Anterior cingulate cortex (tissue), 58 donors: ENCODE measurements around the gene RHOD.

Experiments
- DNase-seq, 58 donors: peaks; one replicate each; lab custom pipeline; 2025; lab: John Stamatoyannopoulos, UW

The RHOD gene

DNA sequence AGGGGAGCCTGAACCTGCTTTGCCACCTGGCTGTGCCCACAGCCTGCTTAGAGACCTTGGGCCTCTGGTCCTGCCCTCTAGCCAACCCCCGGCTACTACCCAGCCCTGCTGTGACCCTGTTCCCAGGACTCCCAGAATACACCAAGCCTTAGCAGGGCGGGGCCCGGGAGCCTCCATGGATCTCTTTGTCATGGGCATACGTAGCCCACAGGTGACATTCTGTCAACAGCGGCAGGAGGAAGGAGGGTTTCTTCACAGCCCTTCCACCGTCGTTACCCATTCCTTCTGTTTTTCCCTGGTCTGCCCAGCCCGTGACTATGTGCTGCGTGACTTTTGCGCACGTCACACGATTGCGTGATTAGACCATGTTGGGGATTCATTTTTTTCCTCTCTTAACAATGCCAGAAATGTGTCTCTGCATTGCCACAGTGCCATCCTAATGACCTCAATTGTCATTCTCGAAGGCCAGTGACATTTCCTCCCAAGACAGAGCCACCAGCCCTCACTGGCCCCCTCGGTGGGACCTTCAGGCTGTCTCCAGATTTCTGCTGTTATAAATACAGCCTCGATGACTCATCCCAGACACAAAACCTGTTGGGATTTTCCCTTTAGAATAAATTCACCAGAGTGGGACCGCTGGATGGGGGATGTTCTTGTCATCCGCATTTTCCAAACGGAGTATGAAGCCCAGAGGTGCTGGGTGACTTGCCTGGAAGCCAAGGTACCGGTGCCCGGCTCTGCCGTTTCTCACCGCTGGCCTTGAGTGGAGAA is 24.7 kb upstream of the RHOD start:
- peak in 4 of 58 donors; percentile 9 to 36 (median 22) for DNase-seq

DNA sequence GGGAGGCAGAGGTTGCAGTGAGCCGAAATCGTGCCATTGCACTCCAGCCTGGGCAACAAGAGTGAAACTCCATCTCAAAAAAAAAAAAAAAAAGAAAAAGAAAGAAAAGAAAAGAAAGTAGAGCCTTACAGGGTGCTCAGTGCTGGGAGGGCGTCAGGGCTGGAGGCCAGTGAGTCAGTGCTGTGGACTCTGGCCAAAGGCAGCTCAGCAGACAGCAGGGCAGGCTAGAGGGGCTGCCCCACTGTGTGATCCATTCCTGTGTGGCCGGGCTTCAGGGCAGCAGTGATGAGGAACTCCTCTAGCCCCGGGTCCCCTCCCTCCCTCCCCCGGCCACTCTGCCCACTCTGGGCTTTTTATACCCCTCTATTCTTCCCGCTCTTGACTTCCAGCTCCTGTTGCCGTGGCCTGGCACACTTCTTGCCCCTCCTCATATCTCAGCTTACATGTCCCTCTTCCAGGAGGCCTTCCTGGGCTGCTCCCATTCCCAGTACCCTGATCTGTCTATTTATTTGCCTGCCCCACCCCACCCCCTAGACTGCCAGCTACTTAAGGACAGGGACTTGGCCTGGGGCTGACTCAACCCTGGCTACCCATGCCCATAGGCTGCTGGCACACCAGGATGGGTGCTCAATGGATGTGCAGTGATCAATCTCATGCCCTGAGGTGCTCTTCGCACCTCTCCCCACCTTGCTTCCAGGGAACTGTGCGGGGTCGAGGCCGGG is 23.7 kb upstream of the RHOD start:
- DNase-seq = peak in 19 of 58 donors; percentile 11 to 54 (median 37)

DNA sequence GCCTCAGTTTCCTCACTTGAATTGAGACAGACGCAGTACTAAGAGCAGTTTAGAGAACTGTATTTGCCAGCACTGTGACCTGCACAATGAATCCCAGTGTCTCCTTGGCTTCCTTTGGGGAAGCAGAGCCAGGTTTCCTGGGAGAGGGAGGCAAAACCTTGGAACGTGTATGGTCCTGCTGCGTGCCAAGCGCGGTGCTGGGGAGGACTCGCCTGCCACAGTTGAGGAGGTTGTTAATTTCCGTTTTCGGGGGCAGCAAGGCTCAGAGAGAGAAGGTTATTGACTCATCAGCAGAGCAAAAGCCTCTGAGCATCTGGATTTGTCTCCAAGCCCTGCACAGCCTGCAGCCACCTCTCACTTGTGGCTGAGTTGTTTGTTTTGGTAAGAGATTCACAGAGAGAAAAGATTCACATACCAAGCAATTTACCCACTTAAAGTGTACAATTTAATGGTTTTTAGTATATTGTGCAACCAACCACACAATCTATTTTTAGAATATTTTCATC is 22.9 kb upstream of the RHOD start:
- peak in 51 of 58 donors; percentile 17 to 83 (median 51) for DNase-seq

DNA sequence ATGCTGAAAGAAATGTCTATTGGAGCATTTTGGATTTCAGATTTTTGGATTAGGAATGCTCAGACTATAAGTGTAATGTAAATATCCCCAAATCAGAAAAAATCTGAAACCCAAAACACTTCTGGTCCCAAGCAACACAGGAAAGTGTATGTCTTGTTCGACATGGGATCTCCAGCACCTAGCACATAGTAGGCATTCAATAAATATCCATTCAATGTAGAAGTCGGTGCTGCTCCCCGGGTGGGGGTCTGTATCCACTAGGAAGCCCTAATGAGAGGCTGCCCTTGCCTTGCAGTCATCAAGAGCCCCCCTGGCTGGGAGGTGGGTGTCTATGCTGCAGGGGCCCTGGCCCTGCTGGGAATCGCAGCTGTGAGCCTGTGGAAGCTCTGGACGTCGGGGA is 22.3 kb upstream of the RHOD start:
- no peak for DNase-seq

DNA sequence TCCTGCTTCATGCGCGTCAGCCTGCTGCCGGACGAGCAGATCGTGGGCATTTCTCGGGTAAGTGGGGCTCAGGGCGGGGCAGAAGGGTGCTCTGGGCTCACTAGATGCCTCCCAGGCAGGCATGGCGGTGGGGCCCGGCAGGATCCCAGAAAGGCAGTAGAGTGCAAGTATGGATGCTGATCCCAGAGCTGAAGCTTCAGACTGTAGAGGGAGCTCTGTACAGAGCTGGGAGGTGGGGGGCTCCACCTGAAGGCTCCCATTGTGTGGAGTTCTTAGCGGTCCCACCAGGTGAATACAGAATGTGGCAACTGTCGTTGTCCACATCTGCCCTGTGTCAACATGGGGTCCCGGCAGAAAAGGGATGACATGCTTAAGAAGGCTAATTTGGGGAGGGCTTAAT is 16.5 kb upstream of the RHOD start:
- no peak for DNase-seq

DNA sequence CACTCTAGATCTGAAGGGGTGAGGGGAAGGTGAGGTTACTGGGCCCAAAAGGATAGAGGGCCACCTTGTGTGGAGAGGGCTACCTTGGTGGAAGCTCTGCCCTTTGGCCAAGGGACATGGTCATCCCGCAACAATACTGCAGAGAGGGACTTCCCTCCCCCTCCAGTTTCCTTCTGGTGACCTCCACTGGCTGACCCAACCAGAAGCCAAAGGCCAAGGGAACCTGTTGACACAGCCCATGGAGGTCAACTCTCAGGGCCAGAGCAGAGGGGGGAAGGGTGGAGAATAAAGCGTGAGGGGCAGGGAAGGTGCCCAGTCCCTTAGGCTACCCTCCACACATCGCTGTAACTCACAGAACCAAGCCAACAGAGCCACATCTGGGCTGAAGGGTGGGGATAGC is 15.0 kb upstream of the RHOD start:
- DNase-seq = no peak

DNA sequence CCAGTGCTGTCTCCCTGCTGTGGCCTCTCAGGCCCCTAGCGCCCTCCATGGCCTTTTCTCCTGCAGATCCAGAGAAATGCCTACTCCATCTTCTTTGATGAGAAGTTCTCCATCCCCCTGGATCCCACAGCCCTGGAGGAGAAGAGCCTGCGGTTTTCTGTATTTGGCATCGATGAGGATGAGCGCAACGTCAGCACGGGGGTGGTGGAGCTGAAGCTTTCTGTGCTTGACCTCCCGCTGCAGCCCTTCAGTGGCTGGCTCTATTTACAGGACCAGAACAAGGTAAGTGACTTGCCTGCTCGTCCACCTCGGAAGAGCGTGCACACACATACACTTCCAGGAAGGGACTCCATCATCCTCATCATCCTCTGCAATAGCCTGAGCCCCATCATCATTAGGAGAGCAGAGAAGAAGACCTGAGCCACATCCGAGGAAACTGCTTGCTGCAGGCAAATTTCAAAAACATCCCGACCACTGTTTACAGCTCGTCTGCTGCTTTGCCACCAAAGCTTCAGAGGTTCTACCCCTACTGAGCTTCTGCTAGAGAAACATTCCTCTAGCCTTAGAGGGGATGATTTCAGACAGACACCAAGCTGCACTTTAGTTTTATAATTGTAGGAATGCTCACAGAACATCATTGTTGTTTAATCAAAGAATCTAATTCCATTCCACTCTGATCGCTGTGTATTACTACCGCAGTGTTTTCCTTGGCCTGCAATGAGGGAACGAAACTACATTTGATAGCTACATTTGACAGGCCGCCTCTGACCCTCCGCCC is 12.9 kb upstream of the RHOD start:
- no peak for DNase-seq

DNA sequence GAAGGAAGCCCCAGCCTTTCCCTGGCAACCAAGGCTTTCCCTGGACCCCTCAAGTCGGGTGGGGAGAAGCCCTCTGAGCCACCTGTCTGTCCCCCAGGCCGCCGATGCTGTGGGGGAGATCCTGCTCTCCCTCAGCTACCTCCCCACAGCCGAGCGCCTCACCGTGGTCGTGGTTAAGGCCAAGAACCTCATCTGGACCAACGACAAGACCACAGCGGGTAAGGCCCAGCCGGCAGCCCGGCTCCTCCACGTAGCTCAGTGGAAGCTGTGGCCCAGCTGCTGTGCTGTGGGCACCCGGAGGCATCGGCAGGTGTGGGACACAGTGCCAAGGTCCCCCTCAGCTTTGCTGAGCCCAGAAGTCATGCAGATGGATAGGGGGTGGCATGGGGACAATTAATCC is 12.2 kb upstream of the RHOD start:
- DNase-seq = no peak

DNA sequence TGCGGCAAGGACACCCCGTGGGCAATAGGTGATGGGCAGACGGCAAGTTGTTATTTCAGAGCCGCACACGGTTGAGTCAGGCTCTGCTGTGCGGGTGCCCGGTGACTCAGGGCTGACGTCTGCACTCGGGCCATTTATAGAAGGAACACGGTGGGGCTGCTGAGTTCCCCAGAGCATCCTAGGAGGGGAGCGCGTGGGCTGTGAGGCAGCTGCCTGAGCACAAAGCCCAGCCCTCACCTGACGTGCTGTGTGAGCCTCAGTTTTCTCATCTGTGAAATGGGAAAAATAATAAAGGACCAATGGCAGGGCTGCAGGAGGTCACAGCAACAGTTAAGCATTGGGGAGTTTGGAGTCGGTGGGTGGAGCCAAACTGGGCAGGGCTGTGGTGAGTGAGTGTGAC is 11.3 kb upstream of the RHOD start:
- peak in 30 of 58 donors; percentile 5 to 75 (median 41) for DNase-seq

DNA sequence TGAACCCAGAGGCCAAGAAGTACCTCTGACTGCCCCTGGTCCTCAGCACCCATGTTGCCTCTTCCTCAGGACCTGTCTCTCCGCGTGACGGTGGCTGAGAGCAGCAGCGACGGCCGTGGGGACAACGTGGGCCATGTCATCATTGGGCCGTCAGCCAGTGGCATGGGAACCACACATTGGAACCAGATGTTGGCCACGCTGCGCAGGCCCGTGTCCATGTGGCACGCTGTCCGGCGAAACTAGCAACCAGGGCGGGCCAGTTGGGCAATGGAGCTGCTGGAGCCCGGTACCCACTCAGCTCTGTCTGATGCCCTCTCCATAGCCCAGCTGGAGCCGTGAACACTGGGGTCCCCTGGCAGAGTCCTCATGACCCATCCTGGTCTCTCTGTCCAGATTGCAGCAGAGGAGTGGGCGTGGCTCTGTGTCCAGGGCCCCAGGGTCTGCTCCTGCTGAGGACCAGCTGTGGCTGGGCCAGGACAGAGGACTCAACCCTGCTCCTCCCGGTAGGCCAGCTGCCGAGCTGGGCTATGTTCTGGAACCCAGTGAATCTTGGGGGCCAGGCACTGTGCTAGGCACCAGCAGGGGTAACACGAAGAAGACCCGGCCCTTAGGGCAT is 8.0 kb upstream of the RHOD start:
- DNase-seq = no peak

DNA sequence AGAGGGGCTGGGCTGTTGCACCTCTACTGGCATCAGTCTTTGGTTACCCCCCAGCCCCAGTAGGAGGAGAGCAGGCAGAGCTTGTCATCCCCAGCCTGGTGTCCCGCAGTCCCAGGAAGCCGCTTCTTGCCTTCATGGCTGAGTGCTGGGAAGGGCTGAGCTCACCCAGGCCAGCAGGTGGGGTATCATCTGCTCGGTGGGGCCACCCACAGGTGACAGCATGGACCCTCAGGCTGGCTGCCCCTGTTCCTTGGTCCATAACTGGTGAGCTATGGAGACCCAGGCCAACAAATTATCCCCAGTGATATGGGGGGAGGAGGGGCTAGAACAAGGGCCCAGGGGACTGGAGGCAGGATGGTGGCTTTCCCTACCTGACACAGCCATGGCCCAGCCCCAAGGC is 6.5 kb upstream of the RHOD start:
- DNase-seq = no peak

DNA sequence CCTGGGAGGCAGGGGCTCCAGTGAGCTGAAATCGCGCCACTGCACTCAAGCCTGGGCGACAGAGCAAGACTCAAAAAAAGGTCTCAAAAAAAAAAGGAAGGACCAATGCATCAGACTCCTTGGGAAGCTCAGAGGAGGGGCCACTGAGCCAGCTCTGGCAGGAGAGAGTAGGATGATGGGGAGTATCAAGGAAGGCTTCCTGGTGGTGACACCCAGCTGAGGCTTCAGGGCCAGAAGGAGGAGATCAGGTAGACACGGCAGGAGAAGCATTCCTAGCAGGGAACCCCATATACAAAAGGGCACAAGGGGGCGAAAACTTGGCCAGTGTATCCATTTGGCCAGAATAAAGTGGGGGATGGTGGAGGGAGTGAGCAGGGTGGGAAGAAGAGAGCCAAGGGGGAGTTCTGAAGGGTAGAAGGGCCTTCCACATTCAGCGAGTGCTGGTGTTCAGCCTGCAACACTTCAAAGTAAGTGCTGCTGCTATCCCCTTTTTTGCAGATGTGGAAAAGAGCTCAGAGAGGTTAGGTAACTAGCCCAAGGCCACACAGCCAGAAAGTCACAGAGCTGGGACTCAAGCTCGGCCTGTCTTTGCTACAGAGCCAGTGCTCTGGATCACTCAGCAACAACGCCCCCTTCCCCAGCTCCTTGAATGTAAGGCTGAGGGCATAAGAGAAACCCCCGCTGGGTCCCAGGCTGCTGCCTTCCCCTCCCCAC is 5.3 kb upstream of the RHOD start:
- no peak for DNase-seq

DNA sequence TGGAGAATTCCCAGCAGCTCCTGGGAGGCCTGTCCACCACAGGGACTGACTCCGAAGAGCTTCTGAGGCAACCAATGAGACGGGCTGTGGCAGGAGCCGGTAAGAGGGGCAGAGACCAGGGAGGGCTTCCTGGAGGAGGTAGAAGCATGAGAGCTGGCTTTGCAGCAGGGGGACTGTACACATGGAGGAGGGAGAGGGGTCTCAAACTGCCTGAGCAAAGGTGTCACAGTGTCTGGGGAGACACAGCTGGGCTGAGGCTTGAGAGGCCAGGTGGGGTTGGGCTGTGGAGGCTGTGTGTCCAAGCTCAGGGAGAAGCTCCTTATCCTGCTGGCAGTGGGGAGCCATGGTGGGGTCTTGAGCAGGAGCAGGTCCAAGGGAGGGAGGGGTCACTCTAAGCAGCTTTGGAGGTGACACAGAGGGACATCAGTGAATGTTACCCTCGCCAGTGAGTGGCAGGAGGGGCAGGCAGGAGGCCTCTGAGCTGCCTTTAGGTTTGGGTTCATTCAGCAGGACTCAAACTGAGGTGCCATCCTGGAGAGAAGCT is 4.6 kb upstream of the RHOD start:
- no peak for DNase-seq

DNA sequence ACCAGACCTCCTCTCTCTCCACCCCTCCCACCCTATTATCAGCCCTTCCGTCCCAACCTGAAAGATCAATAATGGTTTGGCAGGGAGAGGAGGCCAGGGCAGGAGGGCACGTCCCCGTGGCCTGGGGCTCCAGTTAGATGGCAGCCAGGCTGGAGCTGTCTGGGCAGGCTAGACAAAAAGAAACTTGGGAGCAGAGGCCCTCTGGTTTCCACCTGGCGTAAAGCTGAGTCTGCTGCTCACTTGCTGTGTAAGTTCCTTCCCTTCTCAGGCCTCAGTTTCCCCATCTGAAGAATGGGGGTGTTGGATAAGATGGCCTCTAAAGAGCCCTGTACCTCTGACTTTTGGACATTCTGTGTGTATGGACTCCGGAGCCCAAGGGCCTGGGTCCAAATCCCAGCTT is 3.8 kb upstream of the RHOD start:
- DNase-seq = no peak

DNA sequence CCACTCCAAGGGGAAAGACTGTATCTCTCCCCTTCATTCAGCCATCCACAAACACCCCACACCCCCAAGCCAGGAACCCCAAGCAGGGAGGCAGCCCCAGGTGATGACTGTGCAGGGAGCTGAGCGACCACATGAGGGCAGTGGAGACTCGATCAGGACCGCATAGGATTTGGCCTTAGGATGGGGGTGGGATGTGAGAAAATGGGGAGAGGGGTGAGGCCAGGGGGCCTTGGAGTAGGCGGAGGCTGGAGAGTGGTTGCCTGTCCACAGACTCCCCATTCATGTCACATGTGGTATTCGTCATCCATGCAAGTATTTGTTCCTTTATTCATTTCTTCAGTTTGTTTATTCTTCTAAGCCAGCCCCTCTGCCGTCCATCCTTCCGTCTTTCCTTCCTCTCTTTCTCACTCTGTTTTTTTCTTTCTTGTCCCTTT is 2.7 kb upstream of the RHOD start:
- DNase-seq = peak in 35 of 58 donors; percentile 8 to 53 (median 23)

DNA sequence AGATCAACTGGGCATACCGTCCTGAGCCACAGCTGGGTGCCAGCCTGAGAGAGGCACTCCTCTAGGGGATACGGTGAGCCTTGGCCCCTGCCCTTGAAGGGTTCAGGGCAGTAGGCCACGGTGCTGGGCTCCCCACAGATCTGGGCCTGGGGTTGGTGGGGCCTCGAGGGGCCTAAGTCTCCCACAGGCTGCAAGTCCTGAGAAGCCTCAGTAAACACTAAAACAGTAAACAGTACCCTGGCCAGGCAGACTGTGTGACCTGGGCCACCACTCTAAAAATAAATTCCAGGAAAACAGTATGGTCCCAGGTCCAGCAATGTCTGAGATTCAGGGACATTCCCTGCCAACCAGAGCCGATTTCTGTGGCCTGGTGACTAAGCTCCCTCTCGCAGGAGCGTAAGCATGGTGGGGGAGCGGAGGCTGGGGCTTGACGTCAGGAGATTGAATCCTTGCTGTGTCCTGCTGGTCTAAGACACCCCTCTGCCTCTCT is 2.3 kb upstream of the RHOD start:
- DNase-seq = no peak

DNA sequence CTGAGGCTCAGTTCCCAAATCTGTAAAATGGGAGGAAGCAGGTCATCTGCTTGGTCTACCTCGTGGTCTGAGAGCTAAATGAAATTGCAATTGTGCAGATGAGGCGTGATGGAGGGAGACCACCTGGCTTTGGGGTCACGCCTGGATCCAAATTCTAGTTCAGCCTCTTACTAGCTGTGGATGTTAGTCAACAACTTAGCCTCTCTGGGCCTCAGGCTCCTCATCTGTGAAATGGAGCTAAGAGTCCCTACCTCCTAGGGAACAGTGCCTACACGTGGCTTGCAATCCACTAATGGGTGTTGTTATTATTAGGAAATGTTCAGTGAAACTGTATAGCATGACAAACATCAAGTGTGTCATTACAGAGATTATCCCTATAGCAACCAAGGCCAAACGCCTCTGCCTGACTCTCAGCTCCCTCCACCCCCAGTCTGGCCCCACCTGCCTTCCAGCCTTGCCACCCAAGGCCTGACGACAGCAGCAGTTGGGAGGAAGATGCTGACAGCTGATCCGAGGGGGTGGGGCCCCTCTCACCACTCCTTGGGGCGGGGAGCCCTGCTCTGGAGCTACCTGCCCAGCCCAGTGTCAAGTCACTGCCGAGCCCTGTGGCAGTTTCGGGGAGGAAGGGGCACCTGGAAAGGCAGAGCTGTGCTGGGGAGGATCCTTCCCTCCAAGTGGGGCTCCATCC is 1.7 kb upstream of the RHOD start:
- DNase-seq = peak in 1 of 58 donors; percentile 54

DNA sequence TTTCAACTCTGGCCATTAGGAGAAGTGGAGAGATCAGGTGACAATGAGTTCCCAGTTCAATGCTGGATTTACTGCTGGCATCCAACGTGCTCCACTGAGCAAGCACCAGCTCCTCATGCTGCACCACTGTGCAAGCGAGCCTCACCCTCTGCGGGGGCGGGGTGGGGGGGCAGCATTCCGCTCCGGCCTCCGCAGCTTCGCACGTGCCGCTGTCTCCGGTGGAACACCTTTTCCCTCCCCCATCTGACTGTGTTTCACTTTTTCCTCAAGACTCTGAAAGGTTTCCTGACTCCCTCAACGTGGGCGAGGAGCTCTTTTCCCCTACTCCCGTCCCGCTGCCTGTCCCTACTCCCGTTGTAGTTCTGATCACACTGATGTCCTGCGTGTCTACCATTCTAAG is 835 bp upstream of the RHOD start:
- DNase-seq = peak in 1 of 58 donors; percentile 48

DNA sequence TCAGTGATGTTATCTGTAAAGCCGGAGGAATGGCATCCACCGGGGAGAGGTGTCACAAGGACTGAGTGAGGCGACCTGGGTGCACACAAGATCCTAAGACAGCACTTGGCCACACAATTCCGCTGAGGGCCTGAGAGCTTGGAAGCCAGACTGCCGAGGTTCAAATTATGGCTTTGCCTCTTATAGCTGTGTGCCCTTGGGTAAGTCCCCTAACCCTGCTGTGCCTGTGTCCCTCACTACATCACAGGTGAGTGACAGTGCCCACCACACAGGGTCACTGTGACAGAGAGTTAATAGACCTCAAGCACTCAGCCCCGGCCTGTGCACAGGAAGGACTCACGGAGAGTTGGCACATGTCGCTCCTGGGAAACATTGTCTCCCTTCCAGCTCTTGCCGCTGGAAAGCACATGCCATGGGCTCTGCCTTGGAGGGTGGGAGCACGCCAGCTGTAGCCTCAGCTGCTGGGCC is 592 bp downstream of the RHOD start:
- no peak for DNase-seq
